Liver (tissue), 9 donors: ENCODE results near the gene TRAFD1. TPM values are rescaled to one million over a fixed set of nuclear protein-coding genes. Genes with fewer than 3 reads are reported as not detected.

Experiments used
- DNase-seq: peaks from one replicate; pipeline ENCODE4 v3.0.0-alpha.2; 2017; ENCODE audit warnings: low spot score
- H3K27ac ChIP-seq, 2 donors: one replicate each; pipeline ENCODE4 v1.7.0; 2013; ENCODE audit warnings: inconsistent platforms in 2 of 2, low read length in 2 of 2, control low read depth in 1 of 2, low read depth in 1 of 2, mild to moderate bottlenecking in 1 of 2
- H3K27me3 ChIP-seq, 4 donors: one replicate each; pipeline versions ENCODE4 v1.6.1 to v1.7.0; 2013; ENCODE audit warnings: low read length in 3 of 4, inconsistent platforms in 1 of 4, mild to moderate bottlenecking in 1 of 4, moderate library complexity in 1 of 4; ENCODE audit not compliant: control insufficient read depth in 4 of 4, insufficient read depth in 4 of 4
- H3K36me3 ChIP-seq, 4 donors: one replicate each; pipeline versions ENCODE4 v1.6.1 to v1.7.0; 2013; ENCODE audit warnings: low read length in 3 of 4, mild to moderate bottlenecking in 3 of 4, low read depth in 1 of 4, moderate library complexity in 1 of 4; ENCODE audit not compliant: control insufficient read depth in 4 of 4, insufficient read depth in 3 of 4
- H3K4me1 ChIP-seq, 4 donors: one replicate each; pipeline versions ENCODE4 v1.6.1 to v1.7.0; 2013; ENCODE audit warnings: low read length in 3 of 4, mild to moderate bottlenecking in 3 of 4, moderate library complexity in 1 of 4; ENCODE audit not compliant: control insufficient read depth in 4 of 4, insufficient read depth in 4 of 4
- H3K4me3 ChIP-seq, 3 donors: one replicate each; pipeline versions ENCODE4 v1.6.1 to v1.7.0; 2013; ENCODE audit warnings: low read length in 3 of 3, control low read depth in 1 of 3, low read depth in 1 of 3, mild to moderate bottlenecking in 1 of 3
- H3K9ac ChIP-seq, 2 donors: one replicate each; pipeline ENCODE4 v1.7.0; 2013; ENCODE audit warnings: low read length in 2 of 2, mild to moderate bottlenecking in 2 of 2, moderate library complexity in 2 of 2, control low read depth in 1 of 2, low read depth in 1 of 2
- H3K9me3 ChIP-seq, 4 donors: one replicate each; pipeline versions ENCODE4 v1.6.1 to v1.7.0; 2013; ENCODE audit warnings: low read length in 3 of 4; ENCODE audit not compliant: control insufficient read depth in 4 of 4
- ATF3 ChIP-seq: IDR thresholded peaks from 2 replicates; pipeline ENCODE4 v1.6.1; 2016; ENCODE audit warnings: antibody characterized with exemption
- CTCF ChIP-seq: fragments of 150-350 bp; IDR thresholded peaks from 2 replicates; pipeline ENCODE4 v1.5.1; 2017; ENCODE audit warnings: improper control_type of control experiment, low read depth, low read length; ENCODE audit not compliant: missing input control
- EGR1 ChIP-seq, 2 donors: IDR thresholded peaks; 2 replicates each; pipeline ENCODE4 v1.6.1; 2016 to 2018; ENCODE audit warnings: antibody characterized with exemption in 2 of 2, low read depth in 2 of 2
- FOXA1 ChIP-seq: IDR thresholded peaks from 2 replicates; pipeline ENCODE4 v1.6.1; 2016; ENCODE audit warnings: antibody characterized with exemption
- FOXA2 ChIP-seq: IDR thresholded peaks from 2 replicates; pipeline ENCODE4 v1.6.1; 2016; ENCODE audit warnings: antibody characterized with exemption
- GABPA ChIP-seq, 2 donors: IDR thresholded peaks in 1 of 2; conservative IDR thresholded peaks in 1 of 2; 2 replicates each; pipeline ENCODE4 v1.6.1; 2016; ENCODE audit warnings: antibody characterized with exemption in 2 of 2, mild to moderate bottlenecking in 1 of 2, moderate library complexity in 1 of 2
- HNF4A ChIP-seq, 2 donors: conservative IDR thresholded peaks; 2 replicates each; pipeline ENCODE4 v1.6.1; 2016; ENCODE audit warnings: antibody characterized with exemption in 2 of 2, mild to moderate bottlenecking in 2 of 2
- JUND ChIP-seq, 2 donors: IDR thresholded peaks; 2 replicates each; pipeline ENCODE4 v1.6.1; 2016; ENCODE audit warnings: antibody characterized with exemption in 2 of 2
- MAX ChIP-seq: IDR thresholded peaks from 2 replicates; pipeline ENCODE4 v1.6.1; 2016; ENCODE audit warnings: antibody characterized with exemption
- NR2F2 ChIP-seq: IDR thresholded peaks from 2 replicates; pipeline ENCODE4 v1.6.1; 2016; ENCODE audit warnings: antibody characterized with exemption
- RAD21 ChIP-seq, 2 donors: IDR thresholded peaks; 2 replicates each; pipeline ENCODE4 v1.6.1; 2016; ENCODE audit warnings: antibody characterized with exemption in 2 of 2, mild to moderate bottlenecking in 2 of 2
- REST ChIP-seq: IDR thresholded peaks from 2 replicates; pipeline ENCODE4 v1.6.1; 2016; ENCODE audit warnings: antibody characterized with exemption, mild to moderate bottlenecking
- RXRA ChIP-seq, 2 donors: IDR thresholded peaks; 2 replicates each; pipeline ENCODE4 v1.6.1; 2017 to 2018; ENCODE audit warnings: antibody characterized with exemption in 2 of 2, mild to moderate bottlenecking in 1 of 2
- TAF1 ChIP-seq: conservative IDR thresholded peaks from 2 replicates; pipeline ENCODE4 v1.6.1; 2016; ENCODE audit warnings: antibody characterized with exemption, mild to moderate bottlenecking
- ZBTB33 ChIP-seq: IDR thresholded peaks from 2 replicates; pipeline ENCODE4 v1.6.1; 2016; ENCODE audit warnings: antibody characterized with exemption
- WGBS: extraction: QIAGEN DNeasy Blood & Tissue Kit; methylation state at CpG from one replicate; pipeline ENCODE4 v1.1.7; 2013; 5-methylcytosine and 5-hydroxymethylcytosine counted together
- polyA plus RNA-seq, 2 donors: library from polyadenylated mRNA; stranded (reverse) in 1 of 2; unstranded in 1 of 2; fragments of 200-250 nt in 1 of 2; fragments of >200 nt in 1 of 2; fragmentation: Nextera tagmentation in 1 of 2; extraction: Ambion mirVana in 1 of 2; gene quantifications; one replicate each; pipeline versions ENCODE4 v1.2.1 to v1.2.3, GENCODE V29; 2013 to 2015
- total RNA-seq, 2 donors: library from RNA; depleted of rRNA; stranded (reverse); fragments of >200 nt; gene quantifications; one replicate each; pipeline ENCODE4 v1.2.3, GENCODE V29; 2014
- donor health status: healthy.
- donor health status: healthy.
- donor health status: healthy.
- donor health status: healthy.
- donor health status: healthy.

The TRAFD1 gene
- total and polyA plus RNA-seq, 4 donors, result 7.0 to 19.3 (median 13.2) TPM

GRCh38 chr12:112175361-112176155 is 50.2 kb downstream of the TRAFD1 start:
- H3K27me3 ChIP-seq, result no peaks in the 10 kb centered on the region
- no peaks in the 10 kb centered on the region for H3K4me1 ChIP-seq

GRCh38 chr12:112176321-112177010 is 51.1 kb downstream of the TRAFD1 start:
- Histone ChIP-seq H3K9ac (no peak overlapping the region), H3K9me3 (no peaks in the 10 kb centered on the region), H3K4me1 (no peaks in the 10 kb centered on the region), H3K27me3 (no peaks in the 10 kb centered on the region), H3K4me3 (no peak overlapping the region), H3K27ac (no peak overlapping the region), H3K36me3 (peaks cover 18 to 57% (median 33%) of the 10 kb centered on the region in 4 donors)
- no peak for DNase-seq
- 94% methylated on average over 11 of the region's 11 CpGs for whole genome bisulfite sequencing
- TF ChIP-seq FOXA1 (no peak), FOXA2 (no peak), JUND (IDR thresholded peaks at IDR 0.05) (no peak), TAF1 (no peak), ZBTB33 (no peak), GABPA (IDR thresholded peaks at IDR 0.05 in 1 of 2, conservative IDR thresholded peaks at IDR 0.05 in 1 of 2) (no peak), EGR1 (IDR thresholded peaks at IDR 0.05; ENCODE audit: low read depth in 2 of 2) (no peak), RAD21 (IDR thresholded peaks at IDR 0.05) (no peak), NR2F2 (no peak), HNF4A (conservative IDR thresholded peaks at IDR 0.05) (no peak), MAX (no peak), CTCF (no peak), REST (no peak)

More at GRCh38 chr12:112175361-112176155, 50.2 kb downstream of the TRAFD1 start:
- no peak for DNase-seq
- Histone ChIP-seq H3K9me3 (no peaks in the 10 kb centered on the region), H3K9ac (no peak overlapping the region), H3K4me3 (no peak overlapping the region), H3K36me3 (peaks cover 22 to 66% (median 37%) of the 10 kb centered on the region in 4 donors), H3K27ac (no peak overlapping the region)
- TF ChIP-seq TAF1 (no peak), FOXA1 (no peak), EGR1 (IDR thresholded peaks at IDR 0.05; ENCODE audit: low read depth in 2 of 2) (no peak), CTCF (no peak), GABPA (IDR thresholded peaks at IDR 0.05 in 1 of 2, conservative IDR thresholded peaks at IDR 0.05 in 1 of 2) (no peak), ATF3 (no peak), JUND (IDR thresholded peaks at IDR 0.05) (no peak), NR2F2 (no peak), FOXA2 (no peak), RXRA (IDR thresholded peaks at IDR 0.05) (no peak), HNF4A (conservative IDR thresholded peaks at IDR 0.05) (no peak)
- 97% methylated on average over 20 of the region's 20 CpGs for WGBS
